HEK293T (cell line): ENCODE data around the gene TENM3.

ENCODE experiments used
- ARNT ChIP-seq: fragments of 450-650 bp; IDR thresholded peaks from 2 replicates; pipeline ENCODE4 v1.6.1; 2017; ENCODE audit warnings: mild to moderate bottlenecking
- ELF4 ChIP-seq: fragments of 450-650 bp; IDR thresholded peaks from 2 replicates; pipeline ENCODE4 v1.6.1; 2017; ENCODE audit warnings: antibody characterized with exemption
- FOXA1 ChIP-seq: fragments of 450-650 bp; IDR thresholded peaks from 2 replicates; pipeline ENCODE4 v1.6.1; 2016; ENCODE audit warnings: mild to moderate bottlenecking
- FOXK2 ChIP-seq: fragments of 450-650 bp; IDR thresholded peaks from 2 replicates; pipeline ENCODE4 v1.6.1; 2016; ENCODE audit warnings: mild to moderate bottlenecking
- FOXM1 ChIP-seq: fragments of 450-650 bp; IDR thresholded peaks from 2 replicates; pipeline ENCODE4 v1.6.1; 2017; ENCODE audit warnings: mild to moderate bottlenecking, borderline replicate concordance
- L3MBTL2 ChIP-seq: fragments of 450-650 bp; conservative IDR thresholded peaks from 2 replicates; pipeline ENCODE4 v1.6.1; 2016; ENCODE audit warnings: mild to moderate bottlenecking
- LEF1 ChIP-seq: fragments of 450-650 bp; IDR thresholded peaks from 2 replicates; pipeline ENCODE4 v1.6.1; 2017; ENCODE audit warnings: mild to moderate bottlenecking, borderline replicate concordance
- NFRKB ChIP-seq: fragments of 450-650 bp; IDR thresholded peaks from 2 replicates; pipeline ENCODE4 v1.6.1; 2016; ENCODE audit warnings: mild to moderate bottlenecking, moderate library complexity
- SP1 ChIP-seq: fragments of 450-650 bp; IDR thresholded peaks from 2 replicates; pipeline ENCODE4 v1.6.1; 2017
- SUZ12 ChIP-seq: fragments of 450-650 bp; IDR thresholded peaks from 2 replicates; pipeline ENCODE4 v1.6.1; 2016; ENCODE audit warnings: mild to moderate bottlenecking
- TARDBP ChIP-seq: fragments of 450-650 bp; IDR thresholded peaks from 2 replicates; pipeline ENCODE4 v1.6.1; 2016

DNA sequence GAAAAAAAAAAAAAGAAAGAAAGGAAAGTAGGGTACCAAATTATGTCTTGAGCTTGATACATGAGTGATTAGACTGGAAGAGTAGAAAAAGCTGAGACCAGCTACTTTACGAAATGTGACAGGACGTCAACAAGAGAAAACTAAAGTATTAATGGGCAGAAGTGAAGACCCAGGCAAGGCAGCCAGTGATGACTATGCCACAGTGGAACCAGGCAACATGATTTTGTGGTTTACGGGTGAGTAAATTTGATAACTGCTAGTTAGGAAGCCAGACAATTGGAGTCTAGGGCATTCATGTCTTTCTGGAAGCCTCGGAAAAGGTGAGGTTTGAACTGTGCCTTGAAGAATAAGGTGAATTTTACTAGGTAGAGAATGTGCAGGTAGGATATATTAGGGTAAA is 326.4 kb downstream of the TENM3 start:
- no peak for TF ChIP-seq FOXM1
- no peak for TF ChIP-seq TARDBP
- no peak for TF ChIP-seq SP1
- TF ChIP-seq FOXA1 = no peak
- no peak for TF ChIP-seq NFRKB
- no peak for TF ChIP-seq LEF1
- TF ChIP-seq ARNT = no peak
- no peak for TF ChIP-seq FOXK2
- no peak for TF ChIP-seq ELF4
- TF ChIP-seq SUZ12 = no peak
- no peak for TF ChIP-seq L3MBTL2
